ENCODE results near the gene SLFN11. TPM values are rescaled to one million over a fixed set of nuclear protein-coding genes. Genes with fewer than 3 reads are reported as not detected.

SLFN11 gene
- total and polyA plus RNA-seq, 2 of the 8 experiments (the other 6 are each of a cell fraction or from before 2014, with no cell fraction given): 0.11 to 0.28 TPM

DNA sequence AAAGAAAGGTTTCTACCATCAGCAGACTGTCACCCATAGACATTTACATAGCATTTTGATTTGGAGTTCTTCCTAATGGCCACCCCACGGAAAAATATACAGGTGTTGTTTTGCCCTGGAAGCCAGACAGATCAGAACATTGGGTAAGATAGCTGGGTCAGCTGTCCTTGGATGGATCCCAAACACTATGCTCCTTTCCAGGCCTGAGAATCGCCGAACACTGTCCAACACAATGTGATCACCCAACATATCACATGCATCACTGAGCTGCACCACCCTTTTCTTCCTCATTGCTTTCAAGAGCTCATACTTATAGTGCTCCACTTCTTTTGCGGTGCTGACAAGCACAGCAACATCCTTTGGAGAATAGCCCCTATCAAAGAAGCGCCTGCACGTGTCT lies 21.1 kb downstream of the SLFN11 start:
- 81% methylated on average over 6 of the region's 6 CpGs; no CpG with 5 or more reads in 1 of the 2 experiments for WGBS, 2 experiments (ENCODE audit: extremely low coverage in 1 of 2, insufficient coverage in 1 of 2, insufficient read length in 1 of 2, insufficient replicate concordance in 2 of 2, low coverage in 1 of 2, low lambda C conversion rate in 2 of 2, missing lambda C conversion rate in 1 of 2)
- Histone ChIP-seq H2BK15ac (ENCODE audit: low read length) (no peak overlapping the region), H3K23ac (ENCODE audit: insufficient read length) (no peak overlapping the region), H3K79me1 (ENCODE audit: low read depth, low read length) (no peaks in the 10 kb centered on the region), H2AK5ac (ENCODE audit: low read depth, low read length) (no peak overlapping the region), H3K79me2 (ENCODE audit: control insufficient read depth in 1 of 2, insufficient read depth in 2 of 2, low read length in 2 of 2) (no peaks in the 10 kb centered on the region), H3K9ac (replicated peaks in 1 of 4; ENCODE audit: extremely low read depth in 1 of 4, low read depth in 3 of 4, low read length in 3 of 4) (no peak overlapping the region; a peak in 1 of 7 replicates), H3K27ac (ENCODE audit: low read depth, low read length) (no peak overlapping the region), H3K4me3 (ENCODE audit: extremely low read depth in 1 of 4, insufficient read depth in 2 of 4, low read depth in 3 of 4, low read length in 4 of 4) (no peak overlapping the region), H4K91ac (replicated peaks; ENCODE audit: insufficient read length, low read length) (no peak overlapping the region), H3K4me2 (ENCODE audit: insufficient read depth in 1 of 2, low read depth in 2 of 2, low read length in 2 of 2) (no peak overlapping the region), H3K14ac (ENCODE audit: insufficient read length) (no peak overlapping the region), H3K27me3 (replicated peaks in 1 of 4; ENCODE audit: control insufficient read depth in 3 of 4, extremely low read depth in 1 of 4, insufficient read depth in 3 of 4, low read length in 3 of 4) (peaks cover 0 to 12% (median 4%) of the 10 kb centered on the region in 4 experiments; a peak in 6 of 7 replicates), H2BK5ac (ENCODE audit: low read depth, low read length) (no peak overlapping the region), H4K5ac (ENCODE audit: insufficient read length, low read depth, low read length) (no peak overlapping the region), H3K4ac (replicated peaks; ENCODE audit: insufficient read length, low read depth, low read length) (no peak overlapping the region), H3K36me3 (ENCODE audit: control insufficient read depth in 2 of 4, insufficient read depth in 4 of 4, low read length in 3 of 4) (no peaks in the 10 kb centered on the region), H3K23me2 (ENCODE audit: low read depth, low read length) (no peaks in the 10 kb centered on the region; the same call in 1 of the 2 replicates), H3K9me3 (ENCODE audit: insufficient read depth in 2 of 2, low read depth in 1 of 2, low read length in 1 of 2) (no peaks in the 10 kb centered on the region), H4K20me1 (replicated peaks in 1 of 2; ENCODE audit: control insufficient read depth in 1 of 2, insufficient read depth in 2 of 2, low read length in 2 of 2) (no peaks in the 10 kb centered on the region), H3K18ac (ENCODE audit: extremely low read depth, low read length) (no peak overlapping the region), H2AFZ (ENCODE audit: low read length) (no peak overlapping the region), H2BK120ac (replicated peaks; ENCODE audit: low read depth, low read length) (no peak overlapping the region), H2BK20ac (ENCODE audit: low read length) (no peak overlapping the region), H3K4me1 (replicated peaks in 1 of 4; ENCODE audit: control insufficient read depth in 3 of 4, insufficient read depth in 4 of 4, low read length in 3 of 4) (no peaks in the 10 kb centered on the region), H3K56ac (replicated peaks; ENCODE audit: insufficient read length, low read depth, low read length) (no peak overlapping the region), H4K8ac (ENCODE audit: extremely low read depth, insufficient read depth, low read length) (no peak overlapping the region), H2BK12ac (ENCODE audit: low read depth, low read length) (no peak overlapping the region)
- CTCF ChIA-PET (ENCODE audit: partially characterized antibody): interaction anchor here (1.1 to 1.3 kb wide), 2 partner anchors 39 to 181 kb away, joined by 3 to 4 read pairs; no protein-coding TSS in a partner anchor
- FAIRE-seq: no peak
- no peak for DNase-seq (ENCODE audit: low read depth in 1 of 2, low spot score in 2 of 2)
- POLR2A ChIA-PET (ENCODE audit: partially characterized antibody): interaction anchor here (1.3 kb wide), 1 partner anchor 39 kb away, joined by 3 read pairs; no protein-coding TSS in a partner anchor
- TF ChIP-seq MAFK (IDR thresholded peaks at IDR 0.05; ENCODE audit: low read depth, low read length): no peak

Measured in H1 (cell line).